Spleen (tissue), 11 donors: ENCODE results near the gene RBM20. TPM values are rescaled to one million over a fixed set of nuclear protein-coding genes. Genes with fewer than 3 reads are reported as not detected.
A peak's percentile ranks its signal among the peaks of the same experiment; 100 is the strongest.

Experiments used
- DNase-seq: peaks from one replicate; pipeline ENCODE4 v3.0.0-alpha.2; 2020
- H3K27ac ChIP-seq, 8 donors: fragments of 200-600 bp; sonication (generic) in 7 of 8; 1 replicate in 4 of 8; 2 replicates in 4 of 8; pipeline versions ENCODE4 v1.5.0 to v1.8.0; 2016 to 2021; ENCODE audit warnings: inconsistent platforms in 4 of 8, mild to moderate bottlenecking in 4 of 8, moderate library complexity in 1 of 8
- H3K27me3 ChIP-seq, 7 donors: fragments of 200-600 bp; sonication (generic) in 6 of 7; replicated peaks in 1 of 7; 1 replicate in 4 of 7; 2 replicates in 3 of 7; pipeline versions ENCODE4 v1.5.0 to v1.8.0; 2016 to 2021; ENCODE audit warnings: inconsistent platforms in 3 of 7, mild to moderate bottlenecking in 1 of 7
- H3K36me3 ChIP-seq, 6 donors: fragments of 200-600 bp; sonication (generic) in 5 of 6; 1 replicate in 4 of 6; 2 replicates in 2 of 6; pipeline versions ENCODE4 v1.5.0 to v1.8.0; 2016 to 2021; ENCODE audit warnings: inconsistent platforms in 2 of 6
- H3K4me1 ChIP-seq, 6 donors: fragments of 200-600 bp; sonication (generic) in 5 of 6; 1 replicate in 3 of 6; 2 replicates in 3 of 6; pipeline versions ENCODE4 v1.5.0 to v1.8.0; 2016 to 2021; ENCODE audit warnings: inconsistent platforms in 3 of 6
- H3K4me3 ChIP-seq, 8 donors: fragments of 200-600 bp; sonication (generic) in 7 of 8; 1 replicate in 4 of 8; 2 replicates in 4 of 8; pipeline versions ENCODE4 v1.5.0 to v1.8.0; 2016 to 2021; ENCODE audit warnings: inconsistent platforms in 4 of 8, mild to moderate bottlenecking in 4 of 8, moderate library complexity in 2 of 8
- H3K9me3 ChIP-seq, 8 donors: fragments of 200-600 bp; sonication (generic) in 7 of 8; 1 replicate in 4 of 8; 2 replicates in 4 of 8; pipeline versions ENCODE4 v1.5.0 to v1.8.0; 2016 to 2021; ENCODE audit warnings: inconsistent platforms in 4 of 8
- CTCF ChIP-seq, 11 experiments: fragments of 200-600 bp in 7 of 11; fragments of 450-650 bp in 4 of 11; sonication (generic) in 4 of 11; IDR thresholded peaks in 8 of 11; conservative IDR thresholded peaks in 3 of 11; 1 replicate in 7 of 11; 2 replicates in 4 of 11; pipeline versions ENCODE4 v1.4.0 to v1.8.0; 2016 to 2021; ENCODE audit warnings: antibody characterized with exemption in 11 of 11, inconsistent platforms in 4 of 11, mild to moderate bottlenecking in 1 of 11
- POLR2A ChIP-seq, 3 donors: fragments of 450-650 bp; IDR thresholded peaks; one replicate each; pipeline ENCODE4 v1.5.1; 2017; ENCODE audit warnings: antibody characterized with exemption in 3 of 3, mild to moderate bottlenecking in 1 of 3
- POLR2AphosphoS5 ChIP-seq, 3 donors: sonication (generic); formaldehyde crosslinking; IDR thresholded peaks; one replicate each; pipeline ENCODE4 v1.5.1; 2017; ENCODE audit warnings: antibody characterized with exemption in 3 of 3
- WGBS, 5 donors: extraction: QIAGEN DNeasy Blood & Tissue Kit in 3 of 5; methylation state at CpG; one replicate each; pipeline versions ENCODE4 v1.1.5 to v1.1.7; 2013 to 2018; 5-methylcytosine and 5-hydroxymethylcytosine counted together
- intact Hi-C: fragments of 100-400 bp; cut with DNase I; formaldehyde crosslinking; loops from one replicate; pipeline ENCODE4 v1.15.0; 2023; ENCODE audit warnings: low total_unique reads
- polyA plus RNA-seq, 3 donors: library from polyadenylated mRNA; stranded (reverse); fragments of 200-250 nt; gene quantifications; one replicate each; pipeline ENCODE4 v1.2.1, GENCODE V29; 2013
- total RNA-seq, 7 donors: library from RNA; depleted of rRNA in 3 of 7; stranded (reverse); fragments of >200 nt in 3 of 7; fragmentation: NEBNext Ultra II Directional in 4 of 7; extraction: Animal tissue kit (Norgen Biotek cat#: 25700) in 4 of 7; gene quantifications; one replicate each; pipeline versions ENCODE4 v1.1.0 to v1.2.1, GENCODE V29; 2016 to 2021
- donor health status: healthy with polysubstance abuse.
- donor health status: DM: no; HTN: no; CAD: no; lungs with moderate emphysema.
- donor health status: DM: no; HTN: no; CAD: no.
- donor health status: Bipolar disorder and iron deficiency.
- donor health status: healthy.
- donor health status: DM: no; HTN: no; CAD: no.
- donor health status: DM: yes; HTN: yes; CAD: no.

The RBM20 gene
- total and polyA plus RNA-seq, 10 donors: 0.04 to 0.72 (median 0.29) TPM; not detected in 1

DNA sequence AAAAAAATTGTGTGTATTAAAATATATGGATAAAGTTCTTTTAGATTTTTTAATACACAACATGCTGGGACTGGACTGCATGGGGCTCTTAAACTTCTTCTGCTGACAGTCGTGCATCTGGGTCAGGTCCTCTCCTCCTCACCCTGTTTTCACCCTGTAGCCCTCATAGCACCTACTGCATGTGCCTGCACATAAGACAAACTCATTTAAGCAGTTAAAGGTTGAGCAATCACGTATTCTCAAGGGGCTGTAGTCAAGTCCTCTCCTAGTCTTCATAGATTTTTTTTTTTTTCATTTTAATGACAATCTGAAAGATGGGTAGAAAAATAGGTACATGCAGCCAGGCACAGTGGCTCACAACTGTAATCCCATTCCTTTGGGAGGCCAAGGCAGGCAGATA lies 204.0 kb downstream of the RBM20 start:
- H3K36me3 ChIP-seq: no peaks in the 10 kb centered on the region
- peaks cover 18 to 90% (median 58%) of the 10 kb centered on the region in 6 donors for H3K4me1 ChIP-seq
- no peak for DNase-seq
- no peak for TF ChIP-seq POLR2AphosphoS5 (IDR thresholded peaks at IDR 0.05)
- TF ChIP-seq POLR2A (IDR thresholded peaks at IDR 0.05): no peak
- TF ChIP-seq CTCF (IDR thresholded peaks at IDR 0.05 in 8 of 11, conservative IDR thresholded peaks at IDR 0.05 in 3 of 11): no peak
- no peak overlapping the region for H3K27ac ChIP-seq
- no peaks in the 10 kb centered on the region for H3K27me3 ChIP-seq
- 60 to 71% (median 62%) methylated on average over 2 of the region's 2 CpGs for WGBS, 5 donors
- no peak overlapping the region for H3K4me3 ChIP-seq
- no peaks in the 10 kb centered on the region for H3K9me3 ChIP-seq
- intact Hi-C loops: no loop called here

GRCh38 chr10:110850099-110850498 lies 206.0 kb downstream of the RBM20 start:
- TF ChIP-seq POLR2A (IDR thresholded peaks at IDR 0.05) (no peak), POLR2AphosphoS5 (IDR thresholded peaks at IDR 0.05) (peak in 1 of 3 donors; percentile 34)
- intact Hi-C loops: no loop called here
- no peak for DNase-seq
- H3K9me3 ChIP-seq: no peaks in the 10 kb centered on the region
- H3K27ac ChIP-seq: peak overlapping the region in 3 of 8 donors; percentile 9 to 57 (median 17)
- no peaks in the 10 kb centered on the region for H3K27me3 ChIP-seq
- H3K36me3 ChIP-seq: no peaks in the 10 kb centered on the region
- H3K4me1 ChIP-seq: peaks cover 10 to 90% (median 57%) of the 10 kb centered on the region in 6 donors
- no peak overlapping the region for H3K4me3 ChIP-seq
- WGBS, 5 donors: 76 to 85% (median 81%) methylated on average over 3 of the region's 3 CpGs

GRCh38 chr10:110851020-110851612 lies 207.0 kb downstream of the RBM20 start:
- TF ChIP-seq CTCF (IDR thresholded peaks at IDR 0.05 in 8 of 11, conservative IDR thresholded peaks at IDR 0.05 in 3 of 11) (no peak), POLR2AphosphoS5 (IDR thresholded peaks at IDR 0.05) (no peak), POLR2A (IDR thresholded peaks at IDR 0.05) (no peak)
- Histone ChIP-seq H3K27ac (peak overlapping the region in 3 of 8 donors; percentile 9 to 39 (median 24)), H3K9me3 (no peaks in the 10 kb centered on the region), H3K4me3 (no peak overlapping the region), H3K36me3 (no peaks in the 10 kb centered on the region), H3K27me3 (no peaks in the 10 kb centered on the region), H3K4me1 (peaks cover 10 to 82% (median 50%) of the 10 kb centered on the region in 6 donors)
- 48 to 66% (median 53%) methylated on average over 8 of the region's 8 CpGs for WGBS, 5 donors
- no peak for DNase-seq
- intact Hi-C loops: no loop called here

DNA sequence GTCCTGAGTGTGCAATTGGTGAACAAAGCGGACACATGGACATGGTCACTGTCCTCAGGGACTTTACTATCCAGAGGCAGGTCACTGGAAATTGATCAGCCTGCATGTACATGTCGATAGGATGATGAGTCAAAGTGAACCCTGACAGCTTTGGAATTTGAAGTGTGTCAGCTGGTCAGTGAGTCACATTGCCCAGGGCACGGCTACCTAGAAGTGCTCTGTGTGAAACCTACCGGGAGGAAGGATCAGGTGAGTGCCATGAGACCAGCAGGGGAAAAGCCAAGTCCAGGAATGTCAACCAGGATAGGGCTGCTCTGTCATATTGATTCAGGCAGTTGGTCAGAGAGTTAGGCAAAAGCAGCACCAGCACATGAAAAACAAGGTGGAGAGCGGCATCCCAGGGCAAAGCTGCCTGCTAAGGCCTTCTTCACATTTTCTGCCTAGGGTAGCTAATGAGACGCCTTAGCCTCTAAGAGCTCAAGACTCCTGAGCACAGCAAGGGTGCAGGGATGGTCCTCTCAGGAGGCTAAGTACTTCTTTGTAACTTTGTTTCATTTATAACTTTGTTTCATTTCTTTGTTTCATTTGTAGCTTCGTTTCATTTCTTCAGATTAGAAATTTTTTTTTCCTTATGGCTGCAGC lies 208.2 kb downstream of the RBM20 start:
- intact Hi-C loops: no loop called here
- Histone ChIP-seq H3K4me1 (peaks cover 11 to 73% (median 48%) of the 10 kb centered on the region in 6 donors), H3K27ac (peak overlapping the region in 3 of 8 donors; percentile 1 to 15 (median 6)), H3K27me3 (no peaks in the 10 kb centered on the region), H3K9me3 (no peaks in the 10 kb centered on the region), H3K4me3 (no peak overlapping the region), H3K36me3 (no peaks in the 10 kb centered on the region)
- no peak for TF ChIP-seq POLR2A (IDR thresholded peaks at IDR 0.05)
- TF ChIP-seq CTCF (IDR thresholded peaks at IDR 0.05 in 8 of 11, conservative IDR thresholded peaks at IDR 0.05 in 3 of 11): no peak
- no peak for TF ChIP-seq POLR2AphosphoS5 (IDR thresholded peaks at IDR 0.05)
- DNase-seq: no peak
- WGBS, 5 donors: 69 to 74% (median 71%) methylated on average over 7 of the region's 7 CpGs
